DND-41 (cell line): ENCODE results near the gene KCNH1.

Experiments used
- EZH2 ChIP-seq: IDR thresholded peaks from 3 replicates; pipeline ENCODE4 v1.6.1; 2012; ENCODE audit warnings: borderline replicate concordance, low read depth, mild to moderate bottlenecking, moderate library complexity, low read length, inconsistent platforms; ENCODE audit not compliant: severe bottlenecking
- TF ChIP-seq, protein P1 (sequence below): IDR thresholded peaks from 2 replicates; pipeline ENCODE4 v1.5.1; 2012; ENCODE audit warnings: borderline replicate concordance, low read length, moderate library complexity, mild to moderate bottlenecking; ENCODE audit not compliant: poor library complexity, severe bottlenecking; ENCODE audit errors: extremely low read depth

GRCh38 chr1:211088156-211088555, 45.8 kb downstream of the KCNH1 start:
- TF ChIP-seq, protein P1, sequence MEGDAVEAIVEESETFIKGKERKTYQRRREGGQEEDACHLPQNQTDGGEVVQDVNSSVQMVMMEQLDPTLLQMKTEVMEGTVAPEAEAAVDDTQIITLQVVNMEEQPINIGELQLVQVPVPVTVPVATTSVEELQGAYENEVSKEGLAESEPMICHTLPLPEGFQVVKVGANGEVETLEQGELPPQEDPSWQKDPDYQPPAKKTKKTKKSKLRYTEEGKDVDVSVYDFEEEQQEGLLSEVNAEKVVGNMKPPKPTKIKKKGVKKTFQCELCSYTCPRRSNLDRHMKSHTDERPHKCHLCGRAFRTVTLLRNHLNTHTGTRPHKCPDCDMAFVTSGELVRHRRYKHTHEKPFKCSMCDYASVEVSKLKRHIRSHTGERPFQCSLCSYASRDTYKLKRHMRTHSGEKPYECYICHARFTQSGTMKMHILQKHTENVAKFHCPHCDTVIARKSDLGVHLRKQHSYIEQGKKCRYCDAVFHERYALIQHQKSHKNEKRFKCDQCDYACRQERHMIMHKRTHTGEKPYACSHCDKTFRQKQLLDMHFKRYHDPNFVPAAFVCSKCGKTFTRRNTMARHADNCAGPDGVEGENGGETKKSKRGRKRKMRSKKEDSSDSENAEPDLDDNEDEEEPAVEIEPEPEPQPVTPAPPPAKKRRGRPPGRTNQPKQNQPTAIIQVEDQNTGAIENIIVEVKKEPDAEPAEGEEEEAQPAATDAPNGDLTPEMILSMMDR = no peak
- no peak for TF ChIP-seq EZH2
